HG03139 (cell line): ENCODE measurements around the gene GLUD1.
"Not testable (repeated sequence)": the region's sequence is repeated elsewhere in the genome, so short reads cannot be mapped to it uniquely, and the experiment has no call there.

Source experiments
- ATAC-seq: cut with Tn5 transposase; IDR thresholded peaks from one replicate; pipeline ENCODE4 v1.9.1; 2021; ENCODE audit not compliant: unreplicated experiment

GLUD1 gene

DNA sequence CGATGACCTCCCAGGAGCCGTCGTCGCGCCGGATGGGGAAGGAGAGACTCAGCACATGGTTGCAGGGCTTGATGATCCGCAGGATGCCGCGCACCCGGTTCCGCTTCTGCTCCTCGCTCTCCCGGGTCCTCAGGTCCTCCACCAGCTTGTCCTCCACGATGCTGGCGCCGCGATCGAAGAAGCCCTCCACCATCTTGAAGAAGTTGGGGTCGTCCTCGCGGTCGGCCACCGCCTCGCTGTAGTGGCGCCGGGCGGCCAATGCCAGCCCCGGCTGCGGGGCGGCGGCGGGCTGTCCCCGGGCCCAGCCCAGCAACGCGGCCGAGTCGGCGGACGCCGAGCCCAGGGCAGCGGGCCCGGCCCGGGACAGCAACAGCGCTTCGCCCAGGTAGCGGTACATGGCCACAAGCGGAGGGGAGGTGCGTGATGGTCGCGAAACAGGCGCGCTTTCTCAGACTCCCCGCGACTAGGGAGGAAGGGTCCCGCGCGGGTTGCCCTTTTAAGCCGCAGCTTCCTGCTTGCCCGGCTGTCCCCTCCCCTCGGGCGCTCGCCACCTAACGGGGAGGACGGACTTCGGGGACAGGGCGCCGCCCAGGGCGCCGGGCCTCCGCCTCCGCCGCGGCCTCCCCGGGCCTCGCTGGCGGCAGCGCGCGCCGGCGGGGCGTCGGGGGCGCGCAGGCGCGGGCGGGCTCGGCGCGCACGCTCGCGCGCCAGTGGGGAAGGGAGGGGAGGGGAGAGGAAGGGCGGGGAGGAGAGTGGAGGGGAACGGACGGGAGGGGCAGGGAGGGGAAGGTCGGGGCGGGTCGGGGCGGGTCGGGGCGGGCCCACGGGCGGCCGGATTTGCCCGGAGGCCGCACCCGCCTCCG, at the start of gene GLUD1, which contains the start of gene SHLD2:
Gene GLUD1, minus strand, starts transcription at position 471 of the 863 bp plus-strand sequence. Its CDS starts 74 bp downstream, at position 397.
Gene SHLD2, plus strand, starts transcription at position 834 of the 863 bp plus-strand sequence. CDS start 56,149 bp downstream, outside the sequence.
- ATAC-seq, result peak; percentile 53

- ATAC-seq, result not testable (repeated sequence)
Measured at GRCh38 chr10:87143109-87143418, 48.4 kb upstream of the GLUD1 start.

GRCh38 chr10:87142230-87143108, 47.8 kb upstream of the GLUD1 start:
- not testable (repeated sequence) for ATAC-seq

GRCh38 chr10:87137478-87137877, 42.8 kb upstream of the GLUD1 start:
- not testable (repeated sequence) for ATAC-seq

DNA sequence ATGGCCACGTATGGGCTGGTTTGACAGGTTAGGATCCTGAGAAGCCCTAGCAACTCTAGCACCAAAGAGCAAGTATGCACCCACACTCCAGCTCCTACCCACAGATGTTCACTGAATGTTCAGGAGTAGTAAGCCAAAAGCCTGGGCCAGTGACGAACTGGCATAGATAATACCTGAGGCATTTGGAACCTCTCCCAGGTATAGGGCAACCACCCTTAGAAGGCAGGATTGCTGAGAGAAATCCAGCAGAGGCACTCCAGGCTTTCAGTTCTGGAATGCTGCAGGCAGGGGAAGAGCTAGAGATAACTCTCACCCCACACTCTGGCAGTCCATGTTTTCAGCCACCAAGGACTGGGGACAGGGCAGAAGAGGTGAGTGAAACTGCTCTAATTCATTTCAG, 39.8 kb upstream of the GLUD1 start:
- ATAC-seq, result not testable (repeated sequence)

DNA sequence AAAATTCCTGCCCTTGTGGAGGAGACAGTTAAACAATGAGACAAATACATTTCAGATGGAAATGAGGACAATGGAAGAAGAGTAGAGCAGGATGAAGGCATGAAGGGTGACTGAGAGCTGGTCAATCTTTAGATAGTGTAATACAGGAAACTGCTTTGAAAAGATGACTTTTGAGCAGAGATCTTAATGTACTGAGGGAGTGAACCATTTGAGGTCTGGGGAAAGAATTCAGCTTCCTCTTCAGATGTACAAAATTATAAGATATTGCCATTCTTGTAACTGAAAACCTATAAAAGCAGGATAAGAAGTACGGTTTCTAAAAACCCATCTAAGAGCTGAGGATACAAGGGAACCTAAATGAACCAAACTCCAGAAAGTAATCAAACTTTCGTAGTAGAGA, 39.3 kb upstream of the GLUD1 start:
- not testable (repeated sequence) for ATAC-seq

- ATAC-seq, result not testable (repeated sequence)
Measured at GRCh38 chr10:87132176-87132575, 37.5 kb upstream of the GLUD1 start.

DNA sequence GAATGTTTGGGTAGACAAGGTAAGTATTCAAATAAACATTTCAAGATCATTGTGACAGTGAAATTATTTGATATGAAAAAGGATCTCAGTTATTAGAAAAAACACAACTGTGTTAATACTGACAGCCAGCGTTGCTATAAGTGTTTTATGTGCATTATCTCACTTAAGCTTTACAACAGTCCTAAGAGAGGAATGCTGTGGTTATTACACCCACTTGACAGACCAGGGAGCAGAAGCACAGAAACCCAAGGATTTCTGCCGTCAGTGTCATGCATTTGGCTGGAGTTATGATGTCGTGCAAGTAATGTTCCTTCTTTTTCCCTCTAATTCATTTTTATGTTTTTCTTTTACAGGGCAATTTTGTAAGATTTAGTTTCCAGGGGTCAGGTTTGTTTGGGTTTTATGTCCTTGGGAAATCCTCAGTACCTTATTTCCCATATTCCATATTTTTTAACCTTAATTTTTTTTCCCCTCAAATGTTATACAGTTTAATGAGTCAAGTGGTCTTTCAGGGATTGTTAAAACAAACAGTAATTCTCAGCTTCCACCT, 33.0 kb upstream of the GLUD1 start:
- not testable (repeated sequence) for ATAC-seq

DNA sequence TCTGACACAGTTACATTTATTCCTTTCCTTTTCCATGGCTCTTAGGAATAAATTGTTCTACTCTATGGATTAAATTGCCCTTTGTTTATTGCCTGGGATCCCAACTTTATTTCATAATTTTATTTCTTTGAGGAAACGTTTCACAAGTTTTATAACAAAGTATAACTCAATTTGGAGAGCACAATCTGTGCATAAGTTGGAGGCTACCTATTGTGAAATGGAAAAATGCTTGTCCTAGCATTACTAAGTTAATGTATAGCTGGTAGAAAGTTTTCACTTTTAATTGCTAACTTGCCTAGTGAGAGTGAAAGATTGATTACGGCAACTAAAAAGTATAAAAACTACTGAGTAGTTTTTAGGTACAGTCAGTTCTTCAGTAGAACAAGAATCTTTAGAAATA, 32.4 kb upstream of the GLUD1 start:
- ATAC-seq, result not testable (repeated sequence)

GRCh38 chr10:87123351-87123750, 28.7 kb upstream of the GLUD1 start:
- not testable (repeated sequence) for ATAC-seq

- ATAC-seq, result not testable (repeated sequence)
Measured at GRCh38 chr10:87119029-87119428, 24.4 kb upstream of the GLUD1 start.

DNA sequence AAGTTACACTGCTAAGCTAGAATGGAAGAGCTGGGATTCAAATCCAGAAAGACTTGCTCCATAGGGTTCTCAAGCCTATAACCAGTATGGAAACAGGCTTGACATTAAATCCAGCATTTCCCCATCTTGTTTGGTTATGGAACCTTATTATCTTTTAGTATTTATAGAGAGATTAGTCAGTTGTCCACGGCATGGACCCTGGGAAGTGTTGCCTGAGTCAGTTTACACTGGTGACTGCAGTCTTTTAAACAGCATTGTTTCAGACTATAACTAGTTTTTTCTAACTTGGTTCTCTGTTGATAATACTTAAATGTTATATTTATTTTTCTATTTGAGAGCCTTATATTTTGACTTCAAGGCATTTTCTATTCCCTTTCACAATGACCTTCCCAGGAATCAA, 23.5 kb upstream of the GLUD1 start:
- not testable (repeated sequence) for ATAC-seq

GRCh38 chr10:87105446-87106124, 10.9 kb upstream of the GLUD1 start:
- ATAC-seq, result no peak

DNA sequence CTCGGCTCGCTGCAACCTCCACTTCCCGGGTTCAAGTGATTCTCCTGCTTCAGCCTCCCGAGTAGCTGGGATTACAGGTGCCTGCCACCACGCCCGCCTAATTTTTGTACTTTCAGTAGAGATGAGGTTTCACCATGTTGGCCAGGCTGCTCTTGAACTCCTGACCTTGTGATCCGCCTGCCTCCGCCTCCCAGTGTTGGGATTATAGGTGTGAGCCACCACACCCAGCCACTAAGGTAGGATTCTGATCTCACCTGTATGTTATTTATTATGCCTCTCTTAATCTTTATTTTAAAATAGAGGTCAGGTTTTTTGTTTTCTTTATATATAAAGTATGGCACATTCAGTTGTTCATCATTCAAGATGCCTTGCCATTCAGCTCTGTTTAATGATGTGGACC, 10.1 kb upstream of the GLUD1 start:
- ATAC-seq, result not testable (repeated sequence)

GRCh38 chr10:87101996-87102395, 7.4 kb upstream of the GLUD1 start:
- ATAC-seq, result no peak

DNA sequence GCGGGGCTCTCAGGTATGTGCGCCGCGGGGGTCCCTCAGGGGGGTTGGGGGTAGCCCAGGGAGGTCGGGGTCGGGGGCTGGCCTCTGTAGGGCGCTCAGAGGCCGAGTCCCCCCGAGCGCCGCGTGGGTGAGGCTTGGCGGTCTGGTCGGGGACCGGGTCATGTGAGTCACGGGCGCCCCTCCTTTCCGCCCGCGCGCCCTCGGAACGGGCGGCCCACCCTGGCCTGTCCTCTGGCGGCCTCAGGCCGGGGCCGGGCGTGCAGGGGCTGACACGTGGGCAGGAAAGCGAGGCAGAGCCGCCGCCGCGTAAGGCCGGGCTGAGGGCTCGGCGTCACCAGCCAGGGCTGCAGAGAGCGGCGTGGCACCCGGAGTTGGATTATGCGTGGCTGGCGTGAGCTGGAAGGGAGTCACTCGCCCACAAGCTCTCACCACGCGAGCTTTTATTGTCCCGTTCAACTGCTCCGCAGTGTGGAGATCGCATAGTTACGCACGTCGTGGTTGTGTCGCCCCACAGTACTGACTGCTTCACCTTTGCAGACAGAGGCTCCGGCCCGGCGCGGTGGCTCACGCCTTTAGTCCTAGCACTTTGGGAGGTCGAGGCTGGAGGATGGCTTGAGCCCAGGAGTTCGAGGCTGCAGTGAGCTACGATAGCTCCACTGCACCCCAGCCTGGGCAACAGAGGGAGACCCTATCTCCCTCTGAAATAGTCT, 748 bp upstream of the GLUD1 start:
- peak; percentile 47 for ATAC-seq

DNA sequence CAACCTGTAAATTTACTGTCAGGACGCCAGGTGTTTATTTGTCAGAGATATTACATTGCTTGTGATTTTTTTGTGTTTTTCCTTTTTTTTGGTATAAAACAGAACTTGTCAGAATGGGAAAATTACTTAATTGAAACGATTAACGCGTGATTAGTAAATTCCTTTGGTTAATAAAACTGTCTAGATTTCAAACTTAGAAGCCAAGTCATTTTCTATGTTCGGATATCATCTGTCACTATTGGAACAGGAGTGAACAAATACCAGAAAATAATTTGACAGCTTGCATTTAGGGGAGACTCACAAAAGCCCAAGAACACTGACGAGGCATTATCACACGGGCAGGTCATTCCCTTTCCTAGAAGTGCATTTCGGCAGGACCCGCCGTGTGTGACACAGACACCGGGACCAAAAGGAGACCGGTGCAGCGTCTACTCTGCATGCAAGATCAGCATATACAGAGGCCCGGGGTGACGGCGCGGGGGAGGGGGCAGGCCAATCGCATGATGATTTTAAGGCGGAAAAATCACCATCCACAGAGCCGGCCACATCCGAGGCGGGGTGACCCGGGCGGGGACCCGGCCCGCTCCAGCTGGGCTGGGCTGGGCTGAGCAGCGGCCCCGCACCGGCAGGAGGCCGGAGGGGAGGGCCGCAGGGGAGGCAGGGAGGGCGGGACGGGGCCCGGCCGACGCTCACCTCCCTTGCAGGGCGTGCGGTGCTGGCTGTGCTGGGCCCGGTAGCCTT, 841 bp downstream of the GLUD1 start:
- peak; percentile 28 for ATAC-seq

GRCh38 chr10:87092861-87093631, 1.6 kb downstream of the GLUD1 start:
- ATAC-seq, result no peak

- no peak for ATAC-seq
Measured at GRCh38 chr10:87092376-87092860, 2.2 kb downstream of the GLUD1 start.
